ENCODE data around the gene COQ4.
"Not testable (repeated sequence)": the region's sequence is repeated elsewhere in the genome, so short reads cannot be mapped to it uniquely, and the experiment has no call there.

The COQ4 gene

GRCh38 chr9:128304136-128304970 lies 18.3 kb upstream of the COQ4 start:
- DNase-seq = no peak

GRCh38 chr9:128304971-128305288 lies 17.7 kb upstream of the COQ4 start:
- no peak for DNase-seq

DNA sequence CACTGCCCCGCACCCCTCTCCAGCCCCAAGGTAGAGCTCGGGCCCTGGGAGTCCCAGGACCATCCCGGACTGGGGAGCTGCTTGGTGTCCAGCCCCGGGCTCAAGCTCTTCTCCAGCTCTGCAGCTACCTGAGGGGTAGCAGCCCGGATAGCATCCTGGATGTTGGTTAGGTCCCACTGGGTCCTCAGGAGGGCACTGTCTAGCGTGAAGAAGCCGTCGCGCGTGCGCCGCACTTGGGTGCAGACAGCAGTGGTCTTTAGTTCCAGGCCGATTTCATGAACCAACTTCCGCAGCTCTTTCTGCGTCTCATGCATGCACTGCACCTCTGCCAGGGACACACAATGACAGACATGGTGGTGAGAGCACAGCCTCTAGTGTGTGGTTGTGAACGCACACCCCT lies 13.1 kb upstream of the COQ4 start:
- no peak for DNase-seq

- no peak for DNase-seq
These were observed 12.2 kb upstream of the COQ4 start for GRCh38 chr9:128310461-128310860.

GRCh38 chr9:128314697-128315096 lies 7.9 kb upstream of the COQ4 start:
- no peak for DNase-seq

- no peak for DNase-seq
These were observed 6.2 kb upstream of the COQ4 start for GRCh38 chr9:128316421-128316820.

GRCh38 chr9:128317629-128318028 lies 5.0 kb upstream of the COQ4 start:
- no peak for DNase-seq

DNA sequence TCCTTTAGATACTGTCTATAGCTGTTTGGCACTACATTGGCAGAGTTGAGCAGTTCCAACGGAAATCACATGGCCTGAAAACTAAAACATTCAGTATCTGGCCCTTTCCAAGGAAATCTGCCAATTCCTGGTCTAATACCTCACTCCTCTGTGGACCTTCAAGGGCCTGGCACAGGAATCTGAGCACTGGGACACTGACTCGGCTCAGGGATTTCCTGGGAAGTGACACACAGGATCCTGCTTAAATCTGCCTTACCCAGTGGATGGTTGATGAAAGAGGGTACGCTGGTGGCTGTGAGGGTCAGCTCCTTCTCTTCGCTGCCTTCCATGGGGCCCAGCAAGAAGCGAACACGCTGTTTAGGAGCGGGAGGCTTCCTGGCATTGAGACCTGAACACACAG lies 1.3 kb upstream of the COQ4 start:
- no peak for DNase-seq

DNA sequence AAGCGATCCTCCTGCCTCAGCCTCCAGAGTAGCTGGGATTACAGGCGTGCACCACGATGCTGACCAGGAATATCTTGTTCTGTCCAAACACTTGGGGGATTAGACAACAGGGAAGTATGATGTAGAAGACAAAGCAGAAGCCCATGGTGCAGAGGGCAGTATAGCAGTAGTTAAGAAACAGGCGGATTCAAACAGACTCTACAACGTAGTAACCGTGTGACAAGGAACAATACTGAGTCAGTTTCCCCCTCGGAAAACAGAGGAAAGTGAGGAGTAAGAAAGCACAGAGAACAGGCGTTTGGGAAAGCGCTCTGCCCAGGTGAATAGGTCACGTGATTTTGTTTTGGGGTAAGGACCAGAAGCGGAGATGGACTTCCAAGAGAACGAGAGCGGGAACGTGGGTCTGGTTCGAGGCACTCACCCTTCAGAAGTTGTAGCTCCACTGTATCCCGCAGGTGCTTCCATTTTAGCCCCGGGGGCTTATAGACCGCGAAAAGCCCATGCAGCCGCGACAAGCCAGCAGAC lies 698 bp upstream of the COQ4 start:
- DNase-seq = no peak

- DNase-seq = no peak
These were observed 632 bp downstream of the COQ4 start for GRCh38 chr9:128323212-128323730.

GRCh38 chr9:128323791-128324190 lies 1.2 kb downstream of the COQ4 start:
- no peak for DNase-seq

GRCh38 chr9:128324401-128324800 lies 1.8 kb downstream of the COQ4 start:
- DNase-seq = no peak

- no peak for DNase-seq
These were observed 3.0 kb downstream of the COQ4 start for GRCh38 chr9:128325629-128326028.

GRCh38 chr9:128333451-128333869 lies 10.8 kb downstream of the COQ4 start:
- no peak for DNase-seq

- DNase-seq = no peak
These were observed 12.5 kb downstream of the COQ4 start for GRCh38 chr9:128335161-128335560.

DNA sequence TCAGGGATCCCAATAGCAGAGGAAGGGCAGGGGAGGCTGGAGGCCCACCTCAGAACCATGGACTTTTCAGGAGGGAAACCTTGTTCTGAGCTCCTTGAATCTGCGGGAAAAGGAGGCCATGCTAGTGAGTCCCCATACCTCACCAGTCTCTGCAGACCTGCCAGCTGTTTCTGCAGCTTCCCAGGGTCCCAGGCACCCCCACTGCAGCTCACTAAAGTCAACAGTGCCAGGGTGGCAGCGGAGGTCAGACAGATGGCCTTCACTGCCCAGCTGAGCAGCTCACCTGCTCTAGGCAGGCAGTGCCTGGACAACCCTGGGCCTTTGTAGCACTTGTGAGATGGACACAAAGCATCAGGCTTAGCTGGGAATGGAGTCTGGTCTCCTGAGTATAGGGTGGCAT lies 13.3 kb downstream of the COQ4 start:
- no peak for DNase-seq

GRCh38 chr9:128337936-128338335 lies 15.3 kb downstream of the COQ4 start:
- DNase-seq = no peak

DNA sequence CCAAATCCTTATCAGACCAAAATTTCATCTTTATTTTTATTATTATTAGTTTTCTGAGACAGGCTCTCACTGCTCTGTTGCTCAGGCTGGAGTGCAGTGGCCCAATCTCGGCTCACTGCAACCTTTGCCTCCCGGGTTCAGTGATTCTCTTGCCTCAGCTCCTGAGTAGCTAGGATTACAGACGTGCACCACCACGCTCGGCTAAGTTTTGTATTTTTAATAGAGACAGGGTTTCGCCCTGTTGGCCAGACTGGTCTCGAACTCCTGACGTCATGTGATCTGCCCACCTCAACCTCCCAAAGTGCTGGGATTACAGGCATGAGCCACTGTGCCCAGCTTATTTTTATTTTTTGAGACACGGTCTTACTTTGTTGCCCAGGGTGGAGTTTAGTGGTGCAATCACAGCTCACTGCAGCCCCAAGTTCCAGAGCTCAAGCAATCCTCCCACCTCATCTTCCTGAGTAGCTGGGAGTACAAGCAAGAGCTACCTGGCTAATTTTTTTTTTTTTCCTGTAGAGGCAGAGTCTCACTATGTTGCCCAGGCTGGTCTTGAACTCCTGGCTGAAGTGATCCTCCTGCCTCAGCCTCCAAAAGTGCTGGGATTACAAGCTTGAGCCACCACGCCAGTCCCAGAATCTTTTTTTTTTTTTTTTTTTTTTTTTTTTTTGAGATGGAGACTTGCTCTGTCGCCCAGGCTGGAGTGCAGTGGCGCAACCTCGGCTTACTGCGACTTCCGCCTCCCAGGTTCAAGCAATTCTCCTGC lies 16.4 kb downstream of the COQ4 start:
- DNase-seq = not testable (repeated sequence)

DNA sequence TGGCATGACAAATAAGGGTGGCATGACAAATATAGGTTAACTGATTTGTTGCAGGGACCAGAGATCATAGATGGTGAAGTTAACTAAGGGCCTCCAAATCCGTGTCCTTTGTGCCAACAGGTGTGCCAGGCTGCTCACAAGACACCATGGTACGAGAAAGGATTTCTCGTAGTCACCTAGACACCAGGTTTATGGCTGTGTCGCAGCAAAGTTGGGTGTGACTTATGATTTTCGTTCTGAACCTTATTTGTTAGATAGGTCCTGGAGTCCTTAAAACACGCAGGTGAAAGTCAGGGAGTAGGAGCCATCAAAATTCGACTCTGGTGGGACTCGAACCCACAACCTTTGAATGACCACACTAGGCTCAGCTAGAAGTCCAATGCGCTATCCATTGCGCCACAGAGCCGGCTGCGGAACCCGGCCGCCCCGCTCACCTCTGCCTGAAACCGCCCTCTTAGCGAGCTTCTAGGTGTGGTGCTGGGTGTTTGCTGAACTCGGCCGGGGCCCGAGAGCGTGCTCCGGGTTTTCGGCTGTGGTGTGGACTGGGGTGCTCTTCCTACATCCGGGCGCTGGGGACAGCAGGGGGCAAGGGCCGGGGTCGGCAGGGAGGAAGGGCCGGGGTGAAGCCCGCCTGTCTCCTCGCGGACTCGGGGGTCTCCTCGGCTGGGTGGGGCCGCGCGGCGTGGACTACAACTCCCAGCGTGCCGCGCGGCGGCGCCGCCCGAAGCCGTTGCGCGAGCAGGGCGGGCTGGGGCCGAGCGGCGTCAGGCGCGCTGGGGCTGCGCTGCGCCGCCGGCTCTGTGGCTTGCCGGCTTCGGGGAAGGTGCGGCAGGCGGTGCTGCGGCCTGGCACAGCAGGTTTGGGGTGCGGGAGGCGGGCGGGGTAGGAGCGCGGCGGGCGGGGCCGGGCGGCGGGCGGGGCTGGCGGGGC lies 17.4 kb downstream of the COQ4 start, which contains the start of gene SLC27A4:
TSS of gene SLC27A4 (plus strand) at position 767 of the 930 bp plus-strand sequence. CDS start 2,606 bp downstream, outside the sequence.
- peak; percentile 81 for DNase-seq

DNA sequence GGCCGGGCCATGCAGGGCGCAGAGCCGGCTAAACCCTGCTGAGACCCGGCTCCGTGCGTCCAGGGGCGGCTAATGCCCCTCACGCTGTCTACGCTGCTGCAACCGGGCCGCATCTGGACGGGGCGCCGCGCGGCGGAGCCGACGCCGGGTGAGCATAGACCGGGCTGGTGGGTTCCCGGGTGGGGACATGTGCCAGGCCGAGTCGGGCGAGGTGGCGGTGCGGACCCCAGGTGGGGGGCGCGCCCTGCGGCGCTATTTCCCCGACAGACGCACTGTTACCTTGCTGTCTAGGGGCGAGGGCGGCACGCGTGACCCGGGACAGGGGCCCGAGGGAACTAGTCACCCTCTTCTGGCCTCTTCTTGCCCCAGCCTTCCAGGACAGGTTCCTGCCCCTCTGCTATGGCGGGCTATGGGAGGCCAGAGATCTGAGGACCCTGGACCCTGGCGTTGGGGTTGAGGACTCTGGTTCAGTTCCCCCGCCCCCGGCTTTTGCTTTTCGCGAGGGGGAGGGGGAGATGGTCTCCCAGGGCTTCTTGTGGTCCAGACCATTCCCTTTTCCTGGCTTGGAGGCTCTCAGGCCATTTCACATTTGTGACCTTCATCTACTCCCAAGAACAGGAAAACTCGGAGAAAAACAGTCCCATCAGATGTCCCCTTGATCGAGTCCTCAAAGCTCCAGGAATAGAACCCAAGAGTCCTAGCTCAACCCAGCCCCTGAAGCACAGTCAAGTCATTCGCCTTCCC lies 18.2 kb downstream of the COQ4 start:
- no peak for DNase-seq

GRCh38 chr9:128341435-128341849 lies 18.8 kb downstream of the COQ4 start:
- peak; percentile 79 for DNase-seq
